Uterus (tissue), 4 donors: ENCODE measurements around the gene IGSF5. TPM values are rescaled to one million over a fixed set of nuclear protein-coding genes. Genes with fewer than 3 reads are reported as not detected.

Experiments used
- DNase-seq, 2 donors: peaks; one replicate each; pipeline ENCODE4 v3.0.0-alpha.2; 2019 to 2020
- H3K27ac ChIP-seq, 2 donors: fragments of 200-600 bp; sonication (generic); 1 replicate in 1 of 2; 2 replicates in 1 of 2; pipeline ENCODE4 v1.5.1; 2016 to 2018
- H3K27me3 ChIP-seq, 2 donors: fragments of 200-600 bp; sonication (generic); one replicate each; pipeline ENCODE4 v1.5.1; 2018 to 2019; ENCODE audit warnings: control low read depth in 1 of 2
- H3K36me3 ChIP-seq, 2 donors: fragments of 200-600 bp; sonication (generic); one replicate each; pipeline ENCODE4 v1.5.1; 2019; ENCODE audit warnings: control low read depth in 1 of 2
- H3K4me1 ChIP-seq, 2 donors: fragments of 200-600 bp; sonication (generic); one replicate each; pipeline ENCODE4 v1.5.1; 2018 to 2019; ENCODE audit warnings: control low read depth in 1 of 2
- H3K4me3 ChIP-seq, 2 donors: fragments of 200-600 bp; sonication (generic); 1 replicate in 1 of 2; 2 replicates in 1 of 2; pipeline ENCODE4 v1.5.1; 2018 to 2019; ENCODE audit warnings: mild to moderate bottlenecking in 1 of 2
- H3K9me3 ChIP-seq, 2 donors: fragments of 200-600 bp; sonication (generic); one replicate each; pipeline ENCODE4 v1.5.1; 2019; ENCODE audit warnings: control low read depth in 1 of 2
- CTCF ChIP-seq, 4 experiments: fragments of 200-600 bp in 2 of 4; fragments of 450-650 bp in 2 of 4; sonication (generic) in 2 of 4; IDR thresholded peaks; one replicate each; pipeline ENCODE4 v1.5.1; 2016 to 2019; ENCODE audit warnings: antibody characterized with exemption in 4 of 4, mild to moderate bottlenecking in 2 of 4, moderate library complexity in 1 of 4
- POLR2A ChIP-seq, 2 donors: fragments of 450-650 bp; IDR thresholded peaks; one replicate each; pipeline ENCODE4 v1.6.1; 2016; ENCODE audit warnings: antibody characterized with exemption in 2 of 2, mild to moderate bottlenecking in 1 of 2, moderate library complexity in 1 of 2
- intact Hi-C: fragments of 100-400 bp; cut with DNase I; formaldehyde crosslinking; loops from one replicate; pipeline ENCODE4 v1.15.1; 2023; ENCODE audit warnings: low total_unique reads
- total RNA-seq, 4 donors: library from RNA; depleted of rRNA in 3 of 4; stranded (reverse); fragments of >200 nt in 3 of 4; gene quantifications; one replicate each; pipeline versions ENCODE4 v1.1.0 to v1.2.4, GENCODE V29; 2014 to 2023
- donor health status: DM: yes; HTN: yes; CAD: no.

The IGSF5 gene
- total RNA-seq, 4 donors from 2014 or later = 0.27 to 1.0 TPM; not detected in 2

DNA sequence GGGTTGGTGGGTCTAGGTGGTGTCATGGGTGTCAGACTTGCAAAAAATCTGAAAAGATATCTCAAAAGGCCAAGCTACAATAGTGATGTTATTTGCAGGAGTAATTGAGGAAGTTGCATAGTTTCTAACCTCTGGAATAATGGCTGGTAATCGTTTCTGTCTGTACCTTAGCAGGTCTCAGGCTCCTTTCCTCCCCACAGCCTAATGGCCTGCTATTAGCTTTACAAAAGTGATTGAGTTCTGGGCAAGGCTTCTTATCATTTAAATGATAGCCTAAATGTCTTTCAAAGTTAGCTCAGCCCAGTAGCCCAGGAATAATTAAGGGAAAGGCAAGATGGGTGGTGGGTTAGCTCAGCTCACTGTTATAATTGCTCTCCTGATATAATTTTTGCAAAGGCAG lies 37.7 kb upstream of the IGSF5 start:
- H3K27me3 ChIP-seq = no peaks in the 10 kb centered on the region
- H3K36me3 ChIP-seq = no peaks in the 10 kb centered on the region
- H3K4me1 ChIP-seq = no peaks in the 10 kb centered on the region
- TF ChIP-seq POLR2A (IDR thresholded peaks at IDR 0.05) (no peak), CTCF (IDR thresholded peaks at IDR 0.05) (no peak)
- DNase-seq = no peak
- H3K9me3 ChIP-seq = no peaks in the 10 kb centered on the region
- no peak overlapping the region for H3K4me3 ChIP-seq
- no peak overlapping the region for H3K27ac ChIP-seq
- intact Hi-C loops = no loop called here

DNA sequence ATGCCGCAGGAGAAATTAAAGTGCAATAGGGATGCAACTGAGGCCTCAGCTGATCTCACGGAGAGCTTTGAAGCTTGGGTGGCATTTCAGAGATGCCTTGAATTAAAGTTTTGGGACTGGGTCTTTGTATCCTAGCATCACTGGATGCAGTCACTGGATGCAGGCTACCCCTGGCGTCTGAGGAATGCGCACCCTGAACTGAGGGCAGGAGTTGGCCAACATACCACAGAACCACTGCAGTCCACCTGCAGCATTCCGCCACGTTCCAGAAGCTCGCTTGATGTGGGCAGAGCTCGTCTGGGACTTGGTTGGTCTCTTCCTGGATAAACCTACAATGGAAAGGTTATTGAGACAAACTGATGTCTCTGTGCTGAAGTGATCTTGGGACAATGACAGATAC lies 34.1 kb upstream of the IGSF5 start:
- Histone ChIP-seq H3K27ac (no peak overlapping the region), H3K36me3 (no peaks in the 10 kb centered on the region), H3K4me1 (no peaks in the 10 kb centered on the region), H3K4me3 (no peak overlapping the region), H3K27me3 (no peaks in the 10 kb centered on the region), H3K9me3 (no peaks in the 10 kb centered on the region)
- no peak for TF ChIP-seq CTCF (IDR thresholded peaks at IDR 0.05)
- no peak for TF ChIP-seq POLR2A (IDR thresholded peaks at IDR 0.05)
- no peak for DNase-seq
- intact Hi-C loops = loop anchor here (10.0 kb wide), 1 partner anchor 186 kb away; no protein-coding TSS in a partner anchor

DNA sequence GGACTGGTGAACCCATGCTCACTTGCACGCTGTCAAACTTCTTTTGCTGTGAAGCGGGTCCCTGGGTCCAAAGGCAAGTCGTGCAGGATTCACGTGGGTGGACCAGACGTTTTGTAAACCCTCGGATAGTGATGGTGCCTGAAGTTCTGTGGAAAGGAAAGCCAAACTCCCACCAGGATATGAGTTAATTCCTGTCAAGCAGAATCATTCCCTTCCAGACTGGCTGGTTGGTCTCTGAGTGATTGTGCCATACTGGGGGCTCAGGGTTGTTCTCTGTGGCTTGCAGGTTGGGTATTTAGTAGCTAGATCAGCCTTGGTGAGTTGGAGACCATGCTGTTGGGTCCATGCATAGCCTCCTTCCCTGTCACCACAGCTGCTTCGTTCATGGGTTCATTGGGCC lies 32.7 kb upstream of the IGSF5 start:
- intact Hi-C loops = loop anchor here (10.0 kb wide), 1 partner anchor 187 kb away; no protein-coding TSS in a partner anchor
- no peak for DNase-seq
- Histone ChIP-seq H3K27ac (no peak overlapping the region), H3K4me3 (no peak overlapping the region), H3K36me3 (no peaks in the 10 kb centered on the region), H3K27me3 (no peaks in the 10 kb centered on the region), H3K4me1 (no peaks in the 10 kb centered on the region), H3K9me3 (no peaks in the 10 kb centered on the region)
- TF ChIP-seq POLR2A (IDR thresholded peaks at IDR 0.05) (no peak), CTCF (IDR thresholded peaks at IDR 0.05) (no peak)

DNA sequence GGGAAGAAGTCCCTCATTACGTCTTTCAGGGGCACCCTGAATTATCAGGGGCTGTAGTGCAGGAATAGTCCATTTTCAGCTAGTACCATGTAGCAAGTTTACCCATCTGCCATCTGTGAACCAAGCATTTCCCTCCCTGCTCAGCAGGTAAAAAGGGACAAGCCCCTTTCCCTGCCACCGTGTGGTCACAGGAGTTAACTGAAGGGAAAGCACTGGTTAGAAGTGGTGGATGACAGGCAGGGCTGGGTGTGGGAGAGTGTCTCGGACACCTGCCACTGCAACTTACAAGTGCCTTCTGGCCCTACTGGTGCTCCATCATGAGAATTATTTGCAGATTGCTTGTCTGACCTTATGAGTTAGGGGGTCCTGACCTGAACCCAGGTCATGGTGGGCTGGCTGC lies 32.0 kb upstream of the IGSF5 start:
- no peak for TF ChIP-seq POLR2A (IDR thresholded peaks at IDR 0.05)
- no peak for DNase-seq
- H3K9me3 ChIP-seq = no peaks in the 10 kb centered on the region
- H3K27ac ChIP-seq = no peak overlapping the region
- H3K4me3 ChIP-seq = no peak overlapping the region
- intact Hi-C loops = loop anchor here (10.0 kb wide), 1 partner anchor 188 kb away; no protein-coding TSS in a partner anchor
- no peaks in the 10 kb centered on the region for H3K36me3 ChIP-seq
- H3K4me1 ChIP-seq = no peaks in the 10 kb centered on the region
- H3K27me3 ChIP-seq = no peaks in the 10 kb centered on the region

DNA sequence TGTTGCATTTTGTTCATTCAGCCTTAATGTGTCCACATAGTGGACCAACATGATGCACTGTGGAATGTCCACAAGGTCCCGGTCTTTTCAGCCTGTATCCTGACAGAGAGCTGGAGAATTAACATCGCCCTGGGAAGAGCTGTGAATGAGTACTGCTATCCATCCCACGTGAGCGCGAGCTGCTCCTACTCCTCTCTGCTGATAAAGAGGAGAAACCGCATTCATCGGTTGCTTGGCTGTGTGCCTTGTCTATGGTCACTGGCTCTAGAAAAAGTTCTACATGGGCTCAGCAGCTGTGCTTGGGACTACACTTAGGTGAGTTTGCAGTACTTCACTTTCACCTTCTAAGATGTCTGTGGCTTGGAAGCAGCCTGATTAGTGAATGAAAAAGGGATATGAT lies 31.1 kb upstream of the IGSF5 start:
- DNase-seq = no peak
- Histone ChIP-seq H3K9me3 (no peaks in the 10 kb centered on the region), H3K27ac (no peak overlapping the region), H3K36me3 (no peaks in the 10 kb centered on the region), H3K4me3 (no peak overlapping the region), H3K27me3 (no peaks in the 10 kb centered on the region), H3K4me1 (no peaks in the 10 kb centered on the region)
- intact Hi-C loops = loop anchor here (10.0 kb wide), 1 partner anchor 189 kb away; no protein-coding TSS in a partner anchor
- TF ChIP-seq POLR2A (IDR thresholded peaks at IDR 0.05) (no peak), CTCF (IDR thresholded peaks at IDR 0.05) (no peak)

- no peak for DNase-seq
- no peaks in the 10 kb centered on the region for H3K4me1 ChIP-seq
- TF ChIP-seq CTCF (IDR thresholded peaks at IDR 0.05) = no peak
- no peak for TF ChIP-seq POLR2A (IDR thresholded peaks at IDR 0.05)
- intact Hi-C loops = loop anchor here (10.0 kb wide), 1 partner anchor 190 kb away; no protein-coding TSS in a partner anchor
- H3K9me3 ChIP-seq = no peaks in the 10 kb centered on the region
- no peak overlapping the region for H3K4me3 ChIP-seq
- no peaks in the 10 kb centered on the region for H3K36me3 ChIP-seq
- H3K27ac ChIP-seq = no peak overlapping the region
- no peaks in the 10 kb centered on the region for H3K27me3 ChIP-seq
These were observed 30.7 kb upstream of the IGSF5 start for GRCh38 chr21:39714331-39714730.
